PC-9 (cell line): ENCODE data around the gene TOPORS.

Source experiments
- EZH2 ChIP-seq: fragments of 200-600 bp; sonication (generic); IDR thresholded peaks from 2 replicates; pipeline ENCODE4 v1.8.0; 2017; ENCODE audit warnings: antibody characterized with exemption, low read depth
- TF ChIP-seq, protein P1 (sequence below): fragments of 200-600 bp; sonication (generic); conservative IDR thresholded peaks from 2 replicates; pipeline ENCODE4 v1.6.1; 2017; ENCODE audit warnings: mixed run types, antibody characterized with exemption, mild to moderate bottlenecking, moderate library complexity

DNA sequence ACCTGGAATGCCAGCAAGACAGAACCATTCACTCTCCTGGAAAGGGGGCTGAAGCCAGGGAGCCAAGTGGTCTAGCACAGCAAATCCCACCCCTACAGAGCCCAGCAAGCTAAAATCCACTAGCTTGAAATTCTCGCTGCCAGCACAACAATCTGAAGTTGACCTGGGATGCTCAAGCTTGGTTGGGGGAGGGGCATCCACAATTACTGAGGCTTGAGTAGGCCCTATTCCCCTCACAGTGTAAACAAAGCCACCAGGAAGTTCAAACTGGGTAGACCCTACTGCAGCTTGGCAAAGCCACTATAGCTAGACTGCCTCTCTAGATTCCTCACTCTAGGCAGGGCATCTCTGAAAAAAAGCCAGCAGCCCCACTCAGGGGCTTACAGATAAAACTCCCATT lies 43.7 kb downstream of the TOPORS start:
- no peak for TF ChIP-seq EZH2
- TF ChIP-seq, protein P1, sequence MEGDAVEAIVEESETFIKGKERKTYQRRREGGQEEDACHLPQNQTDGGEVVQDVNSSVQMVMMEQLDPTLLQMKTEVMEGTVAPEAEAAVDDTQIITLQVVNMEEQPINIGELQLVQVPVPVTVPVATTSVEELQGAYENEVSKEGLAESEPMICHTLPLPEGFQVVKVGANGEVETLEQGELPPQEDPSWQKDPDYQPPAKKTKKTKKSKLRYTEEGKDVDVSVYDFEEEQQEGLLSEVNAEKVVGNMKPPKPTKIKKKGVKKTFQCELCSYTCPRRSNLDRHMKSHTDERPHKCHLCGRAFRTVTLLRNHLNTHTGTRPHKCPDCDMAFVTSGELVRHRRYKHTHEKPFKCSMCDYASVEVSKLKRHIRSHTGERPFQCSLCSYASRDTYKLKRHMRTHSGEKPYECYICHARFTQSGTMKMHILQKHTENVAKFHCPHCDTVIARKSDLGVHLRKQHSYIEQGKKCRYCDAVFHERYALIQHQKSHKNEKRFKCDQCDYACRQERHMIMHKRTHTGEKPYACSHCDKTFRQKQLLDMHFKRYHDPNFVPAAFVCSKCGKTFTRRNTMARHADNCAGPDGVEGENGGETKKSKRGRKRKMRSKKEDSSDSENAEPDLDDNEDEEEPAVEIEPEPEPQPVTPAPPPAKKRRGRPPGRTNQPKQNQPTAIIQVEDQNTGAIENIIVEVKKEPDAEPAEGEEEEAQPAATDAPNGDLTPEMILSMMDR, result no peak
